PFSK-1 (cell line): ENCODE results near the gene AP2M1.

ENCODE experiments used
- FOXP2 ChIP-seq: optimal IDR thresholded peaks from 2 replicates; pipeline ENCODE3; 2011; ENCODE audit warnings: borderline replicate concordance, control low read depth, inconsistent platforms; ENCODE audit not compliant: insufficient read depth; ENCODE audit errors: extremely low read length, extremely low read depth
- POLR2AphosphoS5 ChIP-seq: IDR thresholded peaks from 2 replicates; pipeline ENCODE4 v1.6.1; 2012; ENCODE audit warnings: low read depth, mild to moderate bottlenecking, control low read depth, low read length, moderate library complexity
- SIN3A ChIP-seq: IDR thresholded peaks from 2 replicates; pipeline ENCODE4 v1.6.1; 2012; ENCODE audit warnings: mild to moderate bottlenecking, low read length, moderate library complexity, borderline replicate concordance; ENCODE audit not compliant: insufficient read depth
- TAF1 ChIP-seq: IDR thresholded peaks from 2 replicates; pipeline ENCODE4 v1.6.1; 2012; ENCODE audit warnings: low read length, control low read depth, borderline replicate concordance; ENCODE audit not compliant: insufficient read depth
- TF ChIP-seq, protein P1 (sequence below), 2 experiments: IDR thresholded peaks; 2 replicates each; pipeline versions ENCODE4 v1.6.1 to v1.8.0; 2011 to 2012; ENCODE audit warnings: low read depth in 2 of 2, low read length in 2 of 2, control low read depth in 1 of 2, inconsistent platforms in 1 of 2, mild to moderate bottlenecking in 1 of 2, moderate library complexity in 1 of 2; ENCODE audit not compliant: insufficient read depth in 1 of 2

AP2M1 gene

DNA sequence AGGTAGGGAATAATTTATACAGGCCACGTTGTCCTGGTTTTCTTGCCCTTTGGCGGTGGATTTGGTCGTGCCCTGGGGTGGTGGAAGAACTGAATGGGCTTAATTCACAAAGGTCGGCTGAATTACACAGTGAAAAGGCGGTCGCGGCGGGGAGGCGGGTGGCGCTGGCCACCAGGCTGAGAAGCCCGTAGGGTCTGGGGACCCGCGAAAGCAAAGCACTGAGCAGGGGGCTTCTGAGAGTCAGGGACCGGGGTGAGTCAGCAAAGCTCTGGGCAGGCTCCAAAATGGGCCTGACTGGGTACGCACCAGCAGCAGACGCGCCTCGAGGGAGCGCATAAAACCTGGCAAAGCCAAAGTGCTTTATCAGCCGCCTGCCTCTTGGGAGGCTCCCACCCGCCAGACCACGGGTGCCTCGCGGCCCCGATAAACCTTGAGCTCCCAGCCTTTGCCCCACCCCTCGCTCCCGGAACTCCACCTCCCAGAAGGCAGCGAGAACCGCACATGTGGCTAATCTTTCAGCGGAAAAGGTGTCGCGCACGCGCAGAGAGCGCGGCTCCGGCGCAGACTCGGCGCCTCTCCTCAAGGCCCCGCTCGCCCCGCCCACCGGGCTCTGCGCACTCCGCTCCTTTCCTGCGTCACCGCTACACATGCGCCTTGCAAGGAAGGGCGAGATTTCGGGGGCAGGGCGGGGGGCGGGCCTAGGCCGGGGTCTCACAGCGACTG, 11.0 kb downstream of the AP2M1 start:
- TF ChIP-seq SIN3A = no peak; the same call in 1 of the 2 replicates
- peak; percentile 79 for TF ChIP-seq POLR2AphosphoS5

DNA sequence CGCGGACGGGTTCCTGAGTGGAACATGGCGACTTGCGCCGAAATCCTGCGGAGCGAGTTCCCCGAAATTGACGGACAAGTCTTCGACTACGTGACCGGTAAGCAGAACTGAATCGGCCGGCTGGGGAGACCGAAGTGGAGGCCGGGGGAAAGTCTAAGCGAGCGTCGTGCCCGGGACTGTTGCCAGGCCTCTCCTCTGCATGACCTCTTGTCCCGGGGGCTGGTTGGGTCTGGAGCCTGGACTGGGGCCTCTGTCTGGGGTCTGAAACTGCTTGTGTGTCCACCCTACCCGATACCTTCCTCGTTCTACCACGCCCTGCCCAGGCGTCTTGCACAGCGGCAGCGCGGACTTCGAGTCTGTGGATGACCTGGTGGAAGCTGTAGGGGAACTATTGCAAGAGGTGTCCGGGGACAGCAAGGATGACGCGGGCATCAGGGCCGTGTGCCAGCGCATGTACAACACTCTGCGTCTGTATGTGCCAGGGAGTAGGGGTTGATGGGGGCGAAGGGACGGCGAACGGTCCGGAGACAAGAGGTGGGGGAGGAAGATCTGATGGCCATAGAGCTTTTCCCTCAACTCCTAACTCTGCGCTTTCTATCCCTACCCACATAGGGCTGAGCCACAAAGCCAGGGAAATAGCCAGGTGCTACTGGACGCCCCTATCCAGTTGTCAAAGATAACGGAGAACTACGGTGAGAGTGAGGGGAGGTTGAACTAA, 11.7 kb downstream of the AP2M1 start, which contains the start of gene ABCF3:
Gene ABCF3 (plus strand): TSS at position 16 of the 718 bp plus-strand sequence. CDS start 9 bp downstream, at position 25.
- 0 out of 2 replicates have a peak, but pooled peaks have one; percentile 51 for TF ChIP-seq TAF1
- no peak for TF ChIP-seq SIN3A

- TF ChIP-seq TAF1 (no peak), SIN3A (no peak)
- TF ChIP-seq, protein P1, sequence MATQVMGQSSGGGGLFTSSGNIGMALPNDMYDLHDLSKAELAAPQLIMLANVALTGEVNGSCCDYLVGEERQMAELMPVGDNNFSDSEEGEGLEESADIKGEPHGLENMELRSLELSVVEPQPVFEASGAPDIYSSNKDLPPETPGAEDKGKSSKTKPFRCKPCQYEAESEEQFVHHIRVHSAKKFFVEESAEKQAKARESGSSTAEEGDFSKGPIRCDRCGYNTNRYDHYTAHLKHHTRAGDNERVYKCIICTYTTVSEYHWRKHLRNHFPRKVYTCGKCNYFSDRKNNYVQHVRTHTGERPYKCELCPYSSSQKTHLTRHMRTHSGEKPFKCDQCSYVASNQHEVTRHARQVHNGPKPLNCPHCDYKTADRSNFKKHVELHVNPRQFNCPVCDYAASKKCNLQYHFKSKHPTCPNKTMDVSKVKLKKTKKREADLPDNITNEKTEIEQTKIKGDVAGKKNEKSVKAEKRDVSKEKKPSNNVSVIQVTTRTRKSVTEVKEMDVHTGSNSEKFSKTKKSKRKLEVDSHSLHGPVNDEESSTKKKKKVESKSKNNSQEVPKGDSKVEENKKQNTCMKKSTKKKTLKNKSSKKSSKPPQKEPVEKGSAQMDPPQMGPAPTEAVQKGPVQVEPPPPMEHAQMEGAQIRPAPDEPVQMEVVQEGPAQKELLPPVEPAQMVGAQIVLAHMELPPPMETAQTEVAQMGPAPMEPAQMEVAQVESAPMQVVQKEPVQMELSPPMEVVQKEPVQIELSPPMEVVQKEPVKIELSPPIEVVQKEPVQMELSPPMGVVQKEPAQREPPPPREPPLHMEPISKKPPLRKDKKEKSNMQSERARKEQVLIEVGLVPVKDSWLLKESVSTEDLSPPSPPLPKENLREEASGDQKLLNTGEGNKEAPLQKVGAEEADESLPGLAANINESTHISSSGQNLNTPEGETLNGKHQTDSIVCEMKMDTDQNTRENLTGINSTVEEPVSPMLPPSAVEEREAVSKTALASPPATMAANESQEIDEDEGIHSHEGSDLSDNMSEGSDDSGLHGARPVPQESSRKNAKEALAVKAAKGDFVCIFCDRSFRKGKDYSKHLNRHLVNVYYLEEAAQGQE (IDR thresholded peaks at IDR 0.05; ENCODE audit: insufficient read depth in 1 of 2, low read depth in 2 of 2, low read length in 2 of 2) = no peak
These were observed 12.2 kb downstream of the AP2M1 start for GRCh38 chr3:184186902-184187207.

DNA sequence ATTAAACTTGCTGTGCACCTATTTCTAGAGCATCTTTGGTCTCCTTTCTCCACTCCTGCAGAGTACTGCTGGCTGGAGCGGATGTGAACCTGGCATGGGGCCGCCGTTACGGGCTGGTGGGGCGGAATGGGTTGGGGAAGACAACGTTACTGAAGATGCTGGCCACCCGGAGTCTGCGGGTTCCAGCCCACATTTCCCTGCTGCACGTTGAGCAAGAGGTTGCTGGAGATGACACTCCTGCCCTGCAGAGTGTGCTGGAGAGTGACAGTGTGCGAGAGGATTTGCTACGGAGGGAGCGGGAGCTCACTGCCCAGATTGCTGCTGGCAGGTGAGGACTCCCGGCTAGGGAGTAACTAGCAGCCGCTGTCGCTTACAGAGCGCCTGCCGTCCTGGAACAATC, 13.4 kb downstream of the AP2M1 start:
- TF ChIP-seq FOXP2 (no peak), POLR2AphosphoS5 (no peak), TAF1 (no peak), SIN3A (no peak)
- TF ChIP-seq, protein P1 (IDR thresholded peaks at IDR 0.05; ENCODE audit: insufficient read depth in 1 of 2, low read depth in 2 of 2, low read length in 2 of 2) = no peak

DNA sequence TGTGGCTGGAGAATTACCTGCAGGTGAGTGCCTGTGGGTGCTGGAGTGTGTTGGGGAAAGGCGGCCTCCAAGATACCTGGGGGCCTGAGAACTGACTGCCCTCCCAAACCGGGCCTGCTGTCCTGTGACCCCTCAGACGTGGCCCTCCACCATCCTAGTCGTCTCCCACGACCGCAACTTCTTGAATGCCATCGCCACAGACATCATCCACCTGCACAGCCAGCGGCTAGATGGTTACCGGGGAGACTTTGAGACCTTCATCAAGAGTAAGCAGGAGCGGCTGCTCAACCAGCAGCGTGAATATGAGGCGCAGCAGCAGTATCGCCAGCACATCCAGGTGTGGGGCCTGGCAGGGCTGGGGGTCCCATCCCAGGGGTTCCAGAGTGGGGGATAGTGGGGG, 14.8 kb downstream of the AP2M1 start:
- TF ChIP-seq FOXP2 (no peak), SIN3A (no peak), POLR2AphosphoS5 (no peak), TAF1 (no peak)
- TF ChIP-seq, protein P1 (IDR thresholded peaks at IDR 0.05; ENCODE audit: insufficient read depth in 1 of 2, low read depth in 2 of 2, low read length in 2 of 2) = no peak

GRCh38 chr3:184192889-184193288, 18.2 kb downstream of the AP2M1 start:
- no peak for TF ChIP-seq FOXP2

DNA sequence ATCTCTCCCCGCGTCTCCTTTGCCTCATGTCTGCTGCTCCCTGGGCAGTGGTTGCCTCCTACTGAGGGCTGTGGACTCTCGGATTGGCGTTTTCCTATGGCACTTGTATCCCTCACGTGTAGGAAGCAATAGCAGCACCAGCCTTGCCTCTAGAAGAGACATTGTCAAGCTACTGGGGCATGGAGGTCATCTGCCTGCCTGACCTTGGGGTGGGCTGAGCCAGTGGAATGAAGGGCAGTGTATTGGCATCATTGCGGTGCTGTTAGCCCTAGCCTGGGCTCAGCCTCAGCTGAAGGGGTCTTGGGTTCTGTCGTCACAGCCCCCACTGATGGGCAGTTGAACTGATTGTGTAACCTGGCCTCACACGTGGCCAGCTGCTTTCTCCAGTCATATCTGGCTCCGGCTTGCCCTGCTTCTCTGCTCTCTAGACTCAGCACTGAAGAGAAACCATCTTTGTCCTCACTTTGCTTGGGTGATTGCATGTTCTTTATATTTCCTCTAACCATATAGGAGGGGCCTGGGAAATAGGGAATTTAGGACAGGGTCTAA, 19.4 kb downstream of the AP2M1 start:
- TF ChIP-seq SIN3A = no peak
- TF ChIP-seq, protein P1 (IDR thresholded peaks at IDR 0.05; ENCODE audit: insufficient read depth in 1 of 2, low read depth in 2 of 2, low read length in 2 of 2) = no peak
